SK-N-SH treated with all-trans-retinoic acid at 6 μM for 48 hours (cell line): Measurements from ENCODE around the gene RNF126.

Source experiments
- ARNTL ChIP-seq: fragments of 450-650 bp; formaldehyde crosslinking; IDR thresholded peaks from 2 replicates; pipeline ENCODE4 v1.5.0; 2020; ENCODE audit warnings: low read depth, mild to moderate bottlenecking, moderate library complexity, borderline replicate concordance
- CSRNP3 ChIP-seq: fragments of 250-450 bp; sonication (Bioruptor Pico); IDR thresholded peaks from 2 replicates; pipeline ENCODE4 v1.5.1; 2021; ENCODE audit warnings: mild to moderate bottlenecking, moderate library complexity
- ESRRG ChIP-seq: fragments of 250-450 bp; sonication (Bioruptor Pico); IDR thresholded peaks from 2 replicates; pipeline ENCODE4 v1.6.1; 2021; ENCODE audit warnings: mild to moderate bottlenecking
- GLIS3 ChIP-seq: fragments of 250-450 bp; sonication (Bioruptor Pico); IDR thresholded peaks from 2 replicates; pipeline ENCODE4 v1.5.0; 2020; ENCODE audit warnings: mild to moderate bottlenecking, moderate library complexity
- PATZ1 ChIP-seq: fragments of 250-450 bp; sonication (Bioruptor Pico); IDR thresholded peaks from 2 replicates; pipeline ENCODE4 v1.8.0; 2020; ENCODE audit warnings: mild to moderate bottlenecking, moderate library complexity, borderline replicate concordance
- PPARA ChIP-seq: fragments of 250-450 bp; sonication (Bioruptor Pico); IDR thresholded peaks from 2 replicates; pipeline ENCODE4 v1.5.0; 2020; ENCODE audit warnings: mild to moderate bottlenecking, borderline replicate concordance
- RARB ChIP-seq: fragments of 250-450 bp; sonication (Bioruptor Pico); IDR thresholded peaks from 2 replicates; pipeline ENCODE4 v1.8.0; 2021; ENCODE audit warnings: mild to moderate bottlenecking, moderate library complexity
- SNAI2 ChIP-seq: fragments of 250-450 bp; sonication (Bioruptor Pico); IDR thresholded peaks from 2 replicates; pipeline ENCODE4 v1.5.0; 2020; ENCODE audit warnings: mild to moderate bottlenecking, moderate library complexity
- TCF4 ChIP-seq: fragments of 250-450 bp; sonication (Bioruptor Pico); IDR thresholded peaks from 2 replicates; pipeline ENCODE4 v1.8.0; 2021; ENCODE audit warnings: mild to moderate bottlenecking, moderate library complexity, borderline replicate concordance
- TSHZ2 ChIP-seq: fragments of 250-450 bp; sonication (Bioruptor Pico); IDR thresholded peaks from 2 replicates; pipeline ENCODE4 v1.5.0; 2020; ENCODE audit warnings: mild to moderate bottlenecking, moderate library complexity
- ZFP3 ChIP-seq: fragments of 250-450 bp; sonication (Bioruptor Pico); IDR thresholded peaks from 2 replicates; pipeline ENCODE4 v1.5.0; 2020; ENCODE audit warnings: mild to moderate bottlenecking, moderate library complexity
- ZFP30 ChIP-seq: fragments of 450-650 bp; formaldehyde crosslinking; IDR thresholded peaks from 2 replicates; pipeline ENCODE4 v1.5.0; 2022; ENCODE audit warnings: mild to moderate bottlenecking, moderate library complexity
- ZNF565 ChIP-seq: fragments of 450-650 bp; formaldehyde crosslinking; conservative IDR thresholded peaks from 2 replicates; pipeline ENCODE4 v1.5.0; 2020; ENCODE audit warnings: low read depth, mild to moderate bottlenecking, moderate library complexity
- ZNF70 ChIP-seq: fragments of 450-650 bp; formaldehyde crosslinking; IDR thresholded peaks from 2 replicates; pipeline ENCODE4 v1.5.0; 2020; ENCODE audit warnings: mild to moderate bottlenecking, moderate library complexity

GRCh38 chr19:655691-656090 lies 7.3 kb downstream of the RNF126 start:
- TF ChIP-seq SNAI2: no peak
- TF ChIP-seq CSRNP3 (CRISPR knock-in tag): no peak
- TF ChIP-seq ZNF565: no peak
- TF ChIP-seq RARB (CRISPR knock-in tag): no peak
- no peak for TF ChIP-seq TSHZ2
- TF ChIP-seq ARNTL: no peak
- TF ChIP-seq ZFP3 (CRISPR knock-in tag): no peak
- no peak for TF ChIP-seq GLIS3 (CRISPR knock-in tag)
- TF ChIP-seq PPARA (CRISPR knock-in tag): no peak
- no peak for TF ChIP-seq ZNF70 (CRISPR knock-in tag)
- TF ChIP-seq ZFP30: no peak
- TF ChIP-seq PATZ1 (CRISPR knock-in tag): no peak
- TF ChIP-seq ESRRG: no peak
- TF ChIP-seq TCF4 (CRISPR knock-in tag): no peak
